Breast epithelium (tissue), 3 donors: ENCODE measurements around the gene SPIRE1.

Experiments used
- CTCF ChIP-seq, 3 donors: fragments of 450-650 bp; IDR thresholded peaks; one replicate each; pipeline ENCODE4 v1.5.1; 2016 to 2017; ENCODE audit warnings: antibody characterized with exemption in 3 of 3, mild to moderate bottlenecking in 3 of 3, moderate library complexity in 3 of 3
- POLR2A ChIP-seq: fragments of 450-650 bp; IDR thresholded peaks from one replicate; pipeline ENCODE4 v1.6.1; 2016; ENCODE audit warnings: antibody characterized with exemption, mild to moderate bottlenecking, moderate library complexity
- POLR2AphosphoS5 ChIP-seq, 3 donors: sonication (generic); formaldehyde crosslinking; IDR thresholded peaks; one replicate each; pipeline ENCODE4 v1.6.1; 2017; ENCODE audit warnings: antibody characterized with exemption in 3 of 3

- no peak for TF ChIP-seq CTCF (IDR thresholded peaks at IDR 0.05)
- TF ChIP-seq POLR2A: no peak
- TF ChIP-seq POLR2AphosphoS5 (IDR thresholded peaks at IDR 0.05): no peak
These were observed 223.4 kb downstream of the SPIRE1 start for GRCh38 chr18:12434541-12434929.
